ENCODE measurements around the gene CRACR2A. TPM values are rescaled to one million over a fixed set of nuclear protein-coding genes. Genes with fewer than 3 reads are reported as not detected.

CRACR2A gene
- total and polyA plus RNA-seq, 9 of the 15 experiments (the other 6 are each of a cell fraction or from before 2014, with no cell fraction given), result 2.1 to 15.1 (median 10.4) TPM

GRCh38 chr12:3574986-3575385, 177.9 kb downstream of the CRACR2A start:
- H3K79me2 ChIP-seq (ENCODE audit: control insufficient read depth, insufficient read depth, low read length), result no peaks in the 10 kb centered on the region
- FAIRE-seq (no peak), ATAC-seq (no peak), DNase-seq (ENCODE audit: extremely low read depth in 1 of 4, low spot score in 3 of 4) (no peak)
- ChIA-PET CTCF (ENCODE audit: low intra/inter-chr PET ratio) (no interaction called here), POLR2A (interaction anchor here (0.7 kb wide), 1 partner anchor 60 kb away, joined by 3 read pairs; no protein-coding TSS in a partner anchor)
- H4K20me1 ChIP-seq (replicated peaks; ENCODE audit: control insufficient read depth, insufficient read depth, low read length), result no peaks in the 10 kb centered on the region
- H3K27me3 ChIP-seq (ENCODE audit: control insufficient read depth in 2 of 2, insufficient read depth in 2 of 2, low read length in 2 of 2), result peaks cover 0 to 14% of the 10 kb centered on the region in 2 experiments; a peak in 3 of 5 replicates
- in situ Hi-C loops (cut with MboI), result no loop called here
- no peaks in the 10 kb centered on the region for H3K36me3 ChIP-seq (ENCODE audit: control insufficient read depth, insufficient read depth, low read length)
- no peak overlapping the region for H3K4me2 ChIP-seq (ENCODE audit: insufficient read depth, low read length)
- no peak overlapping the region for H3K9ac ChIP-seq (ENCODE audit: insufficient read depth in 1 of 2, low read depth in 2 of 2, low read length in 2 of 2)
- no peak overlapping the region for H3K4me3 ChIP-seq
- H2AFZ ChIP-seq (ENCODE audit: low read depth, low read length), result no peak overlapping the region
- WGBS (ENCODE audit: insufficient coverage, low coverage, missing lambda C conversion rate), result 0% methylated on average over 7 of the region's 7 CpGs
- intact Hi-C loops (cut with micrococcal nuclease), result no loop called here
- H3K27ac ChIP-seq (ENCODE audit: extremely low read depth, low read depth, low read length), result no peak overlapping the region
- no peaks in the 10 kb centered on the region for H3K9me3 ChIP-seq (replicated peaks; ENCODE audit: control insufficient read depth, insufficient read depth, low read depth, low read length)
- no peaks in the 10 kb centered on the region for H3K9me1 ChIP-seq (ENCODE audit: control insufficient read depth, insufficient read depth, low read length)
- no peaks in the 10 kb centered on the region for H3K4me1 ChIP-seq (replicated peaks in 1 of 2; ENCODE audit: control insufficient read depth in 2 of 2, insufficient read depth in 2 of 2, low read length in 2 of 2)
- no TSS peak for BruUV-seq (replicated peaks)
- TF ChIP-seq KDM4B (IDR thresholded peaks at IDR 0.05; ENCODE audit: borderline replicate concordance in 2 of 2, low read depth in 1 of 2) (no peak), TFE3 (CRISPR knock-in tag; IDR thresholded peaks at IDR 0.05) (no peak), TAL1 (IDR thresholded peaks at IDR 0.05) (no peak), KLF13 (tag; IDR thresholded peaks at IDR 0.05; ENCODE audit: borderline replicate concordance, low read depth) (no peak), ZNF561 (CRISPR knock-in tag; conservative IDR thresholded peaks at IDR 0.05) (no peak), ZNF639 (CRISPR knock-in tag; conservative IDR thresholded peaks at IDR 0.05 in 1 of 2, IDR thresholded peaks at IDR 0.05 in 1 of 2) (no peak), ZHX1 (conservative IDR thresholded peaks at IDR 0.05; ENCODE audit: low read length) (no peak), DMBX1 (CRISPR knock-in tag; IDR thresholded peaks at IDR 0.05; ENCODE audit: borderline replicate concordance) (no peak), LEF1 (IDR thresholded peaks at IDR 0.05) (no peak), THRAP3 (IDR thresholded peaks at IDR 0.05; ENCODE audit: borderline replicate concordance) (no peak), XRCC3 (IDR thresholded peaks at IDR 0.05) (no peak), MEF2D (tag; conservative IDR thresholded peaks at IDR 0.05; ENCODE audit: low read depth) (no peak), ZNF589 (CRISPR knock-in tag; IDR thresholded peaks at IDR 0.05; ENCODE audit: low read depth) (no peak), NFE2L1 (tag; IDR thresholded peaks at IDR 0.05; ENCODE audit: borderline replicate concordance, low read depth) (no peak), MTA2 (IDR thresholded peaks at IDR 0.05; ENCODE audit: low read depth) (no peak), PHF21A (IDR thresholded peaks at IDR 0.05; ENCODE audit: borderline replicate concordance, low read depth) (no peak), TAF15 (IDR thresholded peaks at IDR 0.05; ENCODE audit: low read depth, low read length) (no peak)

Measured in K562 (cell line).